BJ (cell line): Measurements from ENCODE around the gene PRKG1. TPM values are rescaled to one million over a fixed set of nuclear protein-coding genes. Genes with fewer than 3 reads are reported as not detected.

Experiments
- CTCF ChIA-PET: fragments of 350-600 bp; formaldehyde crosslinking; extraction: SDS; loops from one replicate; lab custom pipeline; 2021; ENCODE audit warnings: antibody characterized with exemption, inconsistent platforms; lab: Yijun Ruan, JAX
- POLR2A ChIA-PET: fragments of 300-600 bp; sonication (Branson Sonifier 250); formaldehyde crosslinking; extraction: SDS; loops from one replicate; lab custom pipeline; 2021; ENCODE audit warnings: antibody characterized with exemption; lab: Charles Lee
- DNase-seq: peaks from one replicate; pipeline ENCODE4 v3.0.0-alpha.2; 2011; ENCODE audit warnings: low read depth
- H3K27me3 ChIP-seq: 2 replicates; pipeline ENCODE4 v1.6.0; 2011; ENCODE audit warnings: low read length; ENCODE audit not compliant: control insufficient read depth, insufficient read depth
- H3K36me3 ChIP-seq: 2 replicates; pipeline ENCODE4 v1.5.1; 2011; ENCODE audit warnings: low read length; ENCODE audit not compliant: control insufficient read depth, insufficient read depth
- H3K4me3 ChIP-seq: 2 replicates; pipeline ENCODE4 v1.5.1; 2011; ENCODE audit warnings: low read depth, mild to moderate bottlenecking, control low read depth, low read length
- polyA plus RNA-seq: library from polyadenylated mRNA; depleted of rRNA; stranded (reverse); fragments of >200 nt; gene quantifications from 2 replicates; pipeline ENCODE4 v1.2.3, GENCODE V29; 2011
- TF ChIP-seq, protein P1 (sequence below): IDR thresholded peaks from 2 replicates; pipeline ENCODE4 v1.5.1; 2011; ENCODE audit warnings: low read depth, mild to moderate bottlenecking, control low read depth, inconsistent platforms, low read length, moderate library complexity; ENCODE audit not compliant: insufficient read depth

PRKG1 gene
- polyA plus RNA-seq, 1 experiment = 9.7 TPM

DNA sequence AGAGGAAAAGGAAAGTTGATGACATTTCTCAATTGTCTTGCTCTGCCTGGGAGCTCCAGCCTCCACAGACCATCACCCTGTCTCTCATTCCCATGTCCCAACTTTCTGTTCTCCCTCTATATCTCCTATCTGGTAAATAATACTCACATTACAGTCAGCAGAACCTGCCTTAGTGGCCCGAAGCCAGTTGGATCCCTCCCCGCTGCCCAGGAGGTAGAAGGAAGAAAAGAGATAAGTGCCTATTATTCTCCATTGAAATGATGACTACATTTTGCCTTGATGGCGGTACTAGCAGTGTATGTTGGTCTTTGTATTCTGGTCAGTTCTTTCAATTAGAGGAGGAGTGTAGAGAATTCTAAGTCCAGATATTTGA lies 533.2 kb downstream of the PRKG1 start:
- CTCF ChIA-PET = interaction anchor here (1.2 to 2.6 kb wide), 2 partner anchors 11 to 353 kb away, joined by 3 to 6 read pairs; no protein-coding TSS in a partner anchor
- Histone ChIP-seq H3K27me3 (no peaks in the 10 kb centered on the region), H3K36me3 (no peaks in the 10 kb centered on the region), H3K4me3 (no peak overlapping the region)
- POLR2A ChIA-PET = no interaction called here
- TF ChIP-seq, protein P1, sequence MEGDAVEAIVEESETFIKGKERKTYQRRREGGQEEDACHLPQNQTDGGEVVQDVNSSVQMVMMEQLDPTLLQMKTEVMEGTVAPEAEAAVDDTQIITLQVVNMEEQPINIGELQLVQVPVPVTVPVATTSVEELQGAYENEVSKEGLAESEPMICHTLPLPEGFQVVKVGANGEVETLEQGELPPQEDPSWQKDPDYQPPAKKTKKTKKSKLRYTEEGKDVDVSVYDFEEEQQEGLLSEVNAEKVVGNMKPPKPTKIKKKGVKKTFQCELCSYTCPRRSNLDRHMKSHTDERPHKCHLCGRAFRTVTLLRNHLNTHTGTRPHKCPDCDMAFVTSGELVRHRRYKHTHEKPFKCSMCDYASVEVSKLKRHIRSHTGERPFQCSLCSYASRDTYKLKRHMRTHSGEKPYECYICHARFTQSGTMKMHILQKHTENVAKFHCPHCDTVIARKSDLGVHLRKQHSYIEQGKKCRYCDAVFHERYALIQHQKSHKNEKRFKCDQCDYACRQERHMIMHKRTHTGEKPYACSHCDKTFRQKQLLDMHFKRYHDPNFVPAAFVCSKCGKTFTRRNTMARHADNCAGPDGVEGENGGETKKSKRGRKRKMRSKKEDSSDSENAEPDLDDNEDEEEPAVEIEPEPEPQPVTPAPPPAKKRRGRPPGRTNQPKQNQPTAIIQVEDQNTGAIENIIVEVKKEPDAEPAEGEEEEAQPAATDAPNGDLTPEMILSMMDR = no peak
- no peak for DNase-seq

DNA sequence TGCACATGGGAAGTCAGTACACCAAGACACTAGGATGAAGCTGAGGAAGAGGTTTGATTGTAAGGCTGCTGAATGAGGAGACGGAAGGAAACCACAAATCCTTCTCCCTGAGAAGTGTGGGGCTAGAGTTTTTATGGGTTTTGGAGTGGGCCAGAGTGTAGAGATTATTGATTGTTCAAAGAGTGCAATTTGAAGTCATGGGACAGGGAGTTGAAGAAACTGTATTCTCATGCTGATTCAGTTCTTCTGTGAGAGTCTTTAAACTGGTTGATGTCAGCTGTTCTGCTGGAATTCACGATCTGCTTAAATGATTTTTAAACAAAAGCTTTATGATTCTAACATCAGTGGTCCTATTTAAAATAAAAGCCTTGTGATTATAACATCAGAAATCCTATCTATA lies 533.9 kb downstream of the PRKG1 start:
- POLR2A ChIA-PET = no interaction called here
- H3K27me3 ChIP-seq = no peaks in the 10 kb centered on the region
- CTCF ChIA-PET = interaction anchor here (0.6 to 2.6 kb wide), 3 partner anchors 10 to 352 kb away, joined by 3 to 6 read pairs (median 3); no protein-coding TSS in a partner anchor
- H3K4me3 ChIP-seq = no peak overlapping the region
- no peaks in the 10 kb centered on the region for H3K36me3 ChIP-seq
- TF ChIP-seq, protein P1 = no peak
- no peak for DNase-seq

GRCh38 chr10:51615764-51616298 lies 541.5 kb downstream of the PRKG1 start:
- H3K4me3 ChIP-seq = no peak overlapping the region
- DNase-seq = no peak
- H3K36me3 ChIP-seq = no peaks in the 10 kb centered on the region
- TF ChIP-seq, protein P1 = no peak
- no peaks in the 10 kb centered on the region for H3K27me3 ChIP-seq
- CTCF ChIA-PET = no interaction called here
- POLR2A ChIA-PET = no interaction called here

DNA sequence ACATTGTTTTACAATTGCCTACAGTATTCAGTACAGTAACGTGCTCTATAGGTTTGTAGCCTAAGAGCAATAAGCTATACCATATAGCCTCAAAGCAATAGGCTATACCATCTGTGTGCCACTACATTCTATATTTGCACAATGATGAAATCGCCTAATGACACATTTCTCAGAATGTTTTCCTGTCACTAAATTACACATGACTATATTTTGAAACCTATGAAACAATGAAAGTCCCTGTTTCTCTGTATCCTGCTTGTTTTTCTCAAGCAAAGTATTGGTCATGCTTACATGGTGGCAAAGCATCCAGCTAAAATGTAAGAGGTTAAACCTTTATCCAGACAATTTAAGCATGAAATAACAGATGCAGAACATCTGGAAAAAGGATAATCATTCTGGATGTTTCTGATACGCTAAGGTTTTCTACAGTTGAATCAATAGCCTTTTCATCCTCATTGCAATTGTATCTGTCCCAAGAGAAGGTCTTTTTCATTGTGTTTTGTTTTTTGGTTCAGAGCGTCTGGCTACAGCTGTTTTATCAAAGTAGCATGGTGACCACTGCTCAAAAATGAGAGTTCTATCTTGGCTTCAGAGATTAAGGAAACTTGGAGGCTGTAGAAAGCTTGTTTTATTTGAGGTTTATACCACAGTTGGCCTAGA lies 543.4 kb downstream of the PRKG1 start:
- TF ChIP-seq, protein P1 = no peak
- Histone ChIP-seq H3K27me3 (no peaks in the 10 kb centered on the region), H3K36me3 (no peaks in the 10 kb centered on the region), H3K4me3 (no peak overlapping the region)
- POLR2A ChIA-PET = no interaction called here
- CTCF ChIA-PET = interaction anchor here (1.7 kb wide), 1 partner anchor 10 kb away, joined by 6 read pairs; no protein-coding TSS in a partner anchor
- DNase-seq = no peak

DNA sequence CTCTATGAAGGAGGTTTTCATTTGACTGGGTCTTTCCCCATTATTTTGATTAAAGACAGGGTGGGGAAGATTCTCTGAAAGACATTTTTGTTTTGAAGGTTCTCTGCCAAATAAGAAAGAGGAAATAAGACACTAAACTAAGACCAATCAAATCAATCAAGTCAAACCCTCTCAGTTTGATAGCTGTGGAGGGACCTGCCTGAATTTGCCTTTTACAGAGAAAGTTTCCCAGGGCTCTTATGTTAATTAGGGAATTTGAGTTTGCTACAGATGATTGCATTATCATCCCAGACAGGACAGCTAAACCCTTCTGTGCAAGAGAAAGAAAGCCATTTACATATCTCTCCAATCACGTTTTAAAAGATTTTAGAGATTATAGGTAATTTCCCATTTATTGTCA lies 545.1 kb downstream of the PRKG1 start:
- TF ChIP-seq, protein P1 = no peak
- DNase-seq = no peak
- ChIA-PET CTCF (no interaction called here), POLR2A (no interaction called here)
- H3K36me3 ChIP-seq = no peaks in the 10 kb centered on the region
- no peak overlapping the region for H3K4me3 ChIP-seq
- H3K27me3 ChIP-seq = no peaks in the 10 kb centered on the region
